Measurements from ENCODE around the gene SCN3B.

SCN3B gene, protein sequence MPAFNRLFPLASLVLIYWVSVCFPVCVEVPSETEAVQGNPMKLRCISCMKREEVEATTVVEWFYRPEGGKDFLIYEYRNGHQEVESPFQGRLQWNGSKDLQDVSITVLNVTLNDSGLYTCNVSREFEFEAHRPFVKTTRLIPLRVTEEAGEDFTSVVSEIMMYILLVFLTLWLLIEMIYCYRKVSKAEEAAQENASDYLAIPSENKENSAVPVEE

DNA sequence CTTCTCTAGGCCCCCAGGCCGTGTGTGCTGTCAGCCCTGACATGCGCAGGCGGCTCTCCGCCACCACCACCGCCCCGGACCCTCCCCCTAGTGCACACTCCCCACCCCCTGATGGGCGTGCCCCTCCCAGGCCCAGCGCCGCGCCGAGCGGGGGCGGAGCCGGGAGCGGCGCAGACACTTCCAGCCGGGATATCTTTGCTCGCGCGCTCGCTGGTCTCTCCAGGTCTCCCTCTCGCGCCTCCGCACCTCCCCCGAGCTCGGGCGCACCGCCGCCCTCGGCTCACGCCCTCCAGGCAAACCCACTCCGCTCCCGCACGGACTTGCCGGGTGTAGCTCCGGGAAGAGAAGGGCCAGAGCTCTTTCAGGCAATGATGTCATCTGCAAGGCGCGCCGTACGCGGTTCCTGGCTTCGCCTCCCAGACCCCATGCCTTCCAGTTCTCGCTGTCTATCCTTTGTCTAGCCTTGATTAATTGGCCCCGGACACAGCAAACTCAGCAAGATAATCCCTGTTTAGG, at the start of gene SCN3B:
Gene SCN3B (minus strand): TSS at position 59 of the 516 bp plus-strand sequence. CDS start 823 bp downstream, outside the sequence.
- no peak for TF ChIP-seq CTCF (IDR thresholded peaks at IDR 0.05; ENCODE audit: low read depth, low read length, missing control alignments)
- peak; percentile 47 for DNase-seq (ENCODE audit: low read depth)
- peak within 1 kb of the TSS; percentile 55 for H3K4me3 ChIP-seq (ENCODE audit: low read depth, low read length)
- in situ Hi-C loops (cut with HindIII; ENCODE audit: low sequenced_read_pairs), result no loop called here

DNA sequence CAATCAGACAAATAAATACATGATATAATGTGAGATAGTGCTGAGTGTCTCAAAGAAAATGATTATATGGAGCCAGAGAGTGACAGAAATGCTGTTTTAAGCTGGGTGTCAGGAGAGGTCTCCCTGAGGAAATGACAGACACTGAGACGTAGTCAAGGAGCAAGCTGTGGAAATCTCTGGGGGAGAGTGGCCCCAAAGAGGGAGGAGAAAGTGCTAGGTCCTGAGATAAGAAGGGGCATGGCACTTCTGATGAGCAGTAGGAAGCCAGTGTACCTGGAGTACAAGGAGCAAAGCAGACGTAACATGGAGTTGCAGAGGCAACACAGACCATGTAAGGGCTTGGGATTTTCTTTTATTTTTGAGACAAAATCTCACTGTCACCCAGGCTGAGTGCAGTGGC, 48.3 kb upstream of the SCN3B start:
- TF ChIP-seq CTCF (IDR thresholded peaks at IDR 0.05; ENCODE audit: low read depth, low read length, missing control alignments), result no peak
- DNase-seq (ENCODE audit: low read depth), result no peak
- in situ Hi-C loops (cut with HindIII; ENCODE audit: low sequenced_read_pairs), result loop anchor here (5.0 kb wide), 1 partner anchor 90 kb away; no protein-coding TSS in a partner anchor
- H3K4me3 ChIP-seq (ENCODE audit: low read depth, low read length), result no peak overlapping the region

DNA sequence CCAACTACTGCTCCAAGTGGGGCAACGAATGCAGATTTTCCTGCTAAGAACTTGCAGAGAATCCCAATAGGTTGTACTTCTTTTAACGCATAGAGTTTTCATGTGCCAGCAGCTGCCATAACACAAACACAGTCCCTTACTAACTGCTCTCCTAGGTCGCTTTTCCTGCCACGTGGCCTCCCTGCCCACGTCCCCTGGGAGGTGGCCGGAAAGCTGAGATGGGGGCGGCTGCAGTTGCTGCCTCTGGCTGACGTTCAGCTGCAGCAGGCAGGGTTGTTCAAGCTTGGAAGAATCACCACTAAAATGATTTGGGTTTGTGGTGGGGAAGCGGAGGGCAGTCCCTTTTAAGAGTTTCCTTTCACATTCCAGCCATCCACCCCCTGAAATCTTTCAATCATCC, 47.7 kb upstream of the SCN3B start:
- DNase-seq (ENCODE audit: low read depth), result no peak
- in situ Hi-C loops (cut with HindIII; ENCODE audit: low sequenced_read_pairs), result loop anchor here (5.0 kb wide), 1 partner anchor 90 kb away; no protein-coding TSS in a partner anchor
- H3K4me3 ChIP-seq (ENCODE audit: low read depth, low read length), result no peak overlapping the region
- TF ChIP-seq CTCF (IDR thresholded peaks at IDR 0.05; ENCODE audit: low read depth, low read length, missing control alignments), result no peak

GRCh38 chr11:123700772-123701171, 46.3 kb upstream of the SCN3B start:
- no peak overlapping the region for H3K4me3 ChIP-seq (ENCODE audit: low read depth, low read length)
- in situ Hi-C loops (cut with HindIII; ENCODE audit: low sequenced_read_pairs), result loop anchor here (5.0 kb wide), 1 partner anchor 88 kb away; no protein-coding TSS in a partner anchor
- no peak for TF ChIP-seq CTCF (IDR thresholded peaks at IDR 0.05; ENCODE audit: low read depth, low read length, missing control alignments)
- no peak for DNase-seq (ENCODE audit: low read depth)

DNA sequence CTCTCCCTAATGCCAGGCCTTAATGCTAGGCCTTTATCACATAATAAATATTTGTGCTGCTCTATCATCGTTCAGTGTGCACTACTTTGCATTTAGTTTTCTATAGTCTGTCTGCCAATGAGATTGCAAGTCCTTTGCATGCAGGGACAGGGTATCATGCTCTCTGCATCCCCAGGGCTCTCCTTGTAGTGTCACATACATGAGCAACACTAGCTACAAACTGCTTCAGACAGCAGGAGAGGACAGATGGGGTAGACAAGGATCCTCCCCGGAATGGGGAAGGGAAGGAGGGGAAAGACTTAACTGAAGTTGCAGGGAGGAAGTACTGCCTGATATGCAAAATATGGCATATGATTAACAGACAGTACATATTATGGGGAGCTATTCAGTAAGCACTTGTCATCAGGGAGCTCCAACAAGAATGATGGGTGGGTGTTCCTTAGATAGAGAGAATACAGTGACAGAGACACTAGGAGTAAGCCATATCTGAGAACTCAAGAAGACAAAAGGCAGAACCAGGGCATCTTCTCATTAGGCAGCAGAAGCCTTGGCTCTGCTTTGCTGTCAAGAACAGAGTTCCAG, 44.2 kb upstream of the SCN3B start:
- no peak for TF ChIP-seq CTCF (IDR thresholded peaks at IDR 0.05; ENCODE audit: low read depth, low read length, missing control alignments)
- in situ Hi-C loops (cut with HindIII; ENCODE audit: low sequenced_read_pairs), result no loop called here
- DNase-seq (ENCODE audit: low read depth), result no peak
- no peak overlapping the region for H3K4me3 ChIP-seq (ENCODE audit: low read depth, low read length)

GRCh38 chr11:123696183-123696582, 41.8 kb upstream of the SCN3B start:
- in situ Hi-C loops (cut with HindIII; ENCODE audit: low sequenced_read_pairs), result no loop called here
- no peak for TF ChIP-seq CTCF (IDR thresholded peaks at IDR 0.05; ENCODE audit: low read depth, low read length, missing control alignments)
- no peak overlapping the region for H3K4me3 ChIP-seq (ENCODE audit: low read depth, low read length)
- DNase-seq (ENCODE audit: low read depth), result no peak
